H1 (cell line): ENCODE measurements around the gene FBXL12. TPM values are rescaled to one million over a fixed set of nuclear protein-coding genes. Genes with fewer than 3 reads are reported as not detected.

Experiments
- CTCF ChIA-PET: fragments of 300-600 bp; sonication (Branson Sonifier 250); formaldehyde crosslinking; loops from one replicate; lab custom pipeline; 2021; ENCODE audit not compliant: partially characterized antibody; lab: Charles Lee
- POLR2A ChIA-PET: fragments of 300-600 bp; sonication (Branson Sonifier 250); formaldehyde crosslinking; loops from one replicate; lab custom pipeline; 2021; ENCODE audit warnings: inconsistent platforms; ENCODE audit not compliant: partially characterized antibody; lab: Charles Lee
- DNase-seq, 2 experiments: peaks; one replicate each; pipeline versions ENCODE4 v3.0.0 to v3.0.0-alpha.2; 2010 to 2022; ENCODE audit warnings: low spot score in 2 of 2, low read depth in 1 of 2, mixed read lengths in 1 of 2
- FAIRE-seq: peaks from 2 replicates; lab custom pipeline; 2011; peaks lifted over from hg19 to GRCh38; lab: Jason Lieb, UNC
- H2AFZ ChIP-seq: 2 replicates; pipeline ENCODE4 v1.8.1; 2012; ENCODE audit warnings: low read length, inconsistent platforms
- H2AK5ac ChIP-seq: 2 replicates; pipeline ENCODE4 v1.6.1; 2013; ENCODE audit warnings: low read depth, low read length
- H2BK120ac ChIP-seq: replicated peaks from 2 replicates; pipeline ENCODE3; 2013; ENCODE audit warnings: low read depth, low read length, inconsistent platforms
- H2BK12ac ChIP-seq: 2 replicates; pipeline ENCODE4 v1.6.1; 2013; ENCODE audit warnings: low read depth, low read length
- H2BK15ac ChIP-seq: 2 replicates; pipeline ENCODE4 v1.6.1; 2013; ENCODE audit warnings: low read length
- H2BK20ac ChIP-seq: 2 replicates; pipeline ENCODE4 v1.6.1; 2013; ENCODE audit warnings: low read length
- H2BK5ac ChIP-seq: 2 replicates; pipeline ENCODE4 v1.6.1; 2013; ENCODE audit warnings: low read depth, low read length
- H3K14ac ChIP-seq: 2 replicates; pipeline ENCODE4 v1.6.1; 2013; ENCODE audit warnings: inconsistent platforms; ENCODE audit not compliant: insufficient read length
- H3K18ac ChIP-seq: 2 replicates; pipeline ENCODE4 v1.6.1; 2013; ENCODE audit warnings: low read length; ENCODE audit errors: extremely low read depth
- H3K23ac ChIP-seq: 2 replicates; pipeline ENCODE4 v1.6.1; 2013; ENCODE audit warnings: inconsistent platforms; ENCODE audit not compliant: insufficient read length
- H3K23me2 ChIP-seq: 2 replicates; pipeline ENCODE4 v1.6.1; 2013; ENCODE audit warnings: low read depth, low read length
- H3K27ac ChIP-seq: 2 replicates; pipeline ENCODE4 v1.6.1; 2011; ENCODE audit warnings: low read depth, low read length, inconsistent platforms
- H3K27me3 ChIP-seq, 4 experiments: replicated peaks in 1 of 4; 1 replicate in 1 of 4; 2 replicates in 3 of 4; pipeline versions ENCODE4 v1.6.1 to v1.8.1; 2011 to 2013; ENCODE audit warnings: low read length in 3 of 4, mild to moderate bottlenecking in 3 of 4, inconsistent platforms in 2 of 4, mixed read lengths in 2 of 4, moderate library complexity in 1 of 4; ENCODE audit not compliant: control insufficient read depth in 3 of 4, insufficient read depth in 3 of 4; ENCODE audit errors: extremely low read depth in 1 of 4
- H3K36me3 ChIP-seq, 4 experiments: 2 replicates each; pipeline versions ENCODE4 v1.6.1 to v1.8.1; 2011 to 2013; ENCODE audit warnings: mild to moderate bottlenecking in 4 of 4, low read length in 3 of 4, moderate library complexity in 2 of 4, control low read depth in 1 of 4, inconsistent platforms in 1 of 4; ENCODE audit not compliant: insufficient read depth in 4 of 4, control insufficient read depth in 2 of 4
- H3K4ac ChIP-seq: replicated peaks from 2 replicates; pipeline ENCODE3; 2013; ENCODE audit warnings: low read length, low read depth, mixed read lengths, inconsistent platforms; ENCODE audit not compliant: insufficient read length
- H3K4me1 ChIP-seq, 4 experiments: replicated peaks in 1 of 4; 1 replicate in 1 of 4; 2 replicates in 3 of 4; pipeline versions ENCODE4 v1.6.1 to v1.8.1; 2011 to 2013; ENCODE audit warnings: low read length in 3 of 4, inconsistent platforms in 2 of 4, mixed read lengths in 1 of 4; ENCODE audit not compliant: insufficient read depth in 4 of 4, control insufficient read depth in 3 of 4
- H3K4me2 ChIP-seq, 2 experiments: 2 replicates each; pipeline versions ENCODE4 v1.6.1 to v1.8.1; 2011 to 2013; ENCODE audit warnings: low read depth in 2 of 2, low read length in 2 of 2, control low read depth in 1 of 2, inconsistent platforms in 1 of 2, mild to moderate bottlenecking in 1 of 2; ENCODE audit not compliant: insufficient read depth in 1 of 2
- H3K4me3 ChIP-seq, 4 experiments: fragments of 200-600, 300-600 bp in 1 of 4; sonication (generic), shearing (Covaris generic), sonication (Bioruptor Twin) in 1 of 4; 2 replicates each; pipeline versions ENCODE4 v1.5.1 to v1.8.1; 2011 to 2016; ENCODE audit warnings: low read length in 4 of 4, low read depth in 3 of 4, control low read depth in 2 of 4, inconsistent platforms in 2 of 4, mild to moderate bottlenecking in 2 of 4, mixed read lengths in 1 of 4, moderate library complexity in 1 of 4; ENCODE audit not compliant: insufficient read depth in 2 of 4; ENCODE audit errors: extremely low read depth in 1 of 4
- H3K56ac ChIP-seq: replicated peaks from 2 replicates; pipeline ENCODE3; 2013; ENCODE audit warnings: low read depth, mild to moderate bottlenecking, mixed read lengths, low read length, inconsistent platforms; ENCODE audit not compliant: insufficient read length
- H3K79me1 ChIP-seq: 2 replicates; pipeline ENCODE4 v1.6.1; 2013; ENCODE audit warnings: low read depth, low read length, control low read depth
- H3K79me2 ChIP-seq, 2 experiments: 2 replicates each; pipeline versions ENCODE4 v1.6.1 to v1.8.1; 2012 to 2013; ENCODE audit warnings: low read length in 2 of 2, mild to moderate bottlenecking in 2 of 2, inconsistent platforms in 1 of 2; ENCODE audit not compliant: insufficient read depth in 2 of 2, control insufficient read depth in 1 of 2
- H3K9ac ChIP-seq, 4 experiments: replicated peaks in 1 of 4; 1 replicate in 1 of 4; 2 replicates in 3 of 4; pipeline versions ENCODE4 v1.6.1 to v1.8.1; 2011 to 2013; ENCODE audit warnings: low read depth in 3 of 4, low read length in 3 of 4, control low read depth in 2 of 4, mild to moderate bottlenecking in 2 of 4, moderate library complexity in 2 of 4, inconsistent platforms in 1 of 4; ENCODE audit errors: extremely low read depth in 1 of 4
- H3K9me3 ChIP-seq, 2 experiments: 2 replicates each; pipeline versions ENCODE4 v1.6.1 to v1.8.1; 2012 to 2013; ENCODE audit warnings: mild to moderate bottlenecking in 2 of 2, moderate library complexity in 2 of 2, control low read depth in 1 of 2, inconsistent platforms in 1 of 2, low read depth in 1 of 2, low read length in 1 of 2, mixed read lengths in 1 of 2; ENCODE audit not compliant: insufficient read depth in 2 of 2
- H4K20me1 ChIP-seq, 2 experiments: replicated peaks in 1 of 2; 2 replicates each; pipeline versions ENCODE3 to v1.8.1; 2011 to 2013; ENCODE audit warnings: inconsistent platforms in 2 of 2, low read length in 2 of 2, mild to moderate bottlenecking in 1 of 2; ENCODE audit not compliant: insufficient read depth in 2 of 2, control insufficient read depth in 1 of 2
- H4K5ac ChIP-seq: 2 replicates; pipeline ENCODE4 v1.6.1; 2013; ENCODE audit warnings: low read length, low read depth, mixed read lengths, inconsistent platforms; ENCODE audit not compliant: insufficient read length
- H4K8ac ChIP-seq: 2 replicates; pipeline ENCODE4 v1.8.0; 2013; ENCODE audit warnings: mild to moderate bottlenecking, moderate library complexity, low read length, inconsistent platforms; ENCODE audit not compliant: insufficient read depth; ENCODE audit errors: extremely low read depth
- H4K91ac ChIP-seq: replicated peaks from 2 replicates; pipeline ENCODE3; 2013; ENCODE audit warnings: low read length, mixed read lengths, inconsistent platforms; ENCODE audit not compliant: insufficient read length
- CTBP2 ChIP-seq: IDR thresholded peaks from 2 replicates; pipeline ENCODE4 v1.7.0; 2011; ENCODE audit warnings: borderline replicate concordance, mild to moderate bottlenecking, moderate library complexity, mixed read lengths, low read length; ENCODE audit not compliant: insufficient read depth, insufficient read length
- CTCF ChIP-seq, 3 experiments: IDR thresholded peaks; 1 replicate in 2 of 3; 2 replicates in 1 of 3; pipeline versions ENCODE4 v1.5.1 to v1.6.1; 2011; ENCODE audit warnings: low read length in 3 of 3, mild to moderate bottlenecking in 3 of 3, inconsistent platforms in 2 of 3, low read depth in 1 of 3, moderate library complexity in 1 of 3; ENCODE audit not compliant: insufficient read depth in 1 of 3; ENCODE audit errors: control extremely low read depth in 1 of 3
- HDAC6 ChIP-seq: IDR thresholded peaks from one replicate; pipeline ENCODE4 v1.7.1; 2012; ENCODE audit warnings: low read depth, mild to moderate bottlenecking, inconsistent platforms, low read length, moderate library complexity
- NRF1 ChIP-seq: IDR thresholded peaks from 2 replicates; pipeline ENCODE4 v1.6.1; 2011; ENCODE audit warnings: mild to moderate bottlenecking, low read depth, low read length, improper control_type of control experiment
- RAD21 ChIP-seq, 2 experiments: IDR thresholded peaks in 1 of 2; conservative IDR thresholded peaks in 1 of 2; 2 replicates each; pipeline ENCODE4 v1.6.1; 2011; ENCODE audit warnings: low read depth in 2 of 2, low read length in 2 of 2, improper control_type of control experiment in 1 of 2, inconsistent platforms in 1 of 2, mild to moderate bottlenecking in 1 of 2, moderate library complexity in 1 of 2
- SIN3A ChIP-seq, 2 experiments: IDR thresholded peaks in 1 of 2; conservative IDR thresholded peaks in 1 of 2; 2 replicates each; pipeline ENCODE4 v1.6.1; 2011 to 2012; ENCODE audit warnings: low read length in 2 of 2, improper control_type of control experiment in 1 of 2, low read depth in 1 of 2, mild to moderate bottlenecking in 1 of 2
- SP2 ChIP-seq: IDR thresholded peaks from 2 replicates; pipeline ENCODE4 v1.6.1; 2012; ENCODE audit warnings: mild to moderate bottlenecking, low read length, inconsistent platforms
- TCF12 ChIP-seq: IDR thresholded peaks from 2 replicates; pipeline ENCODE4 v1.6.1; 2011; ENCODE audit warnings: low read depth, mild to moderate bottlenecking, low read length
- YY1 ChIP-seq: IDR thresholded peaks from 2 replicates; pipeline ENCODE4 v1.6.1; 2011; ENCODE audit warnings: low read depth, mild to moderate bottlenecking, low read length
- WGBS, 2 experiments: shearing (Covaris generic) in 1 of 2; methylation state at CpG; one replicate each; pipeline versions ENCODE4 v1.1.6 to v1.1.7; 2013 to 2015; ENCODE audit warnings: low lambda C conversion rate in 2 of 2, mixed read lengths in 2 of 2, inconsistent platforms in 1 of 2, low coverage in 1 of 2, missing lambda C conversion rate in 1 of 2; ENCODE audit not compliant: insufficient replicate concordance in 2 of 2, insufficient coverage in 1 of 2, insufficient read length in 1 of 2; ENCODE audit errors: extremely low coverage in 1 of 2, missing lambda C conversion rate in 1 of 2; 5-methylcytosine and 5-hydroxymethylcytosine counted together
- polyA plus RNA-seq, 7 experiments: library from polyadenylated mRNA; depleted of rRNA in 3 of 7; stranded (reverse) in 5 of 7; unstranded in 2 of 7; fragments of >200 nt in 5 of 7; fragments of 200-250 nt in 2 of 7; gene quantifications; 1 replicate in 5 of 7; 2 replicates in 1 of 7; 4 replicates in 1 of 7; pipeline versions ENCODE4 v1.2.1 to v1.2.3, GENCODE V29; 2011 to 2013; ENCODE audit warnings: missing spikeins in 2 of 7, mixed read lengths in 2 of 7
- total RNA-seq: library from RNA; stranded (reverse); fragmentation: NEBNext Ultra II Directional; extraction: Animal tissue kit (Norgen Biotek cat#: 25700); gene quantifications from 2 replicates; pipeline ENCODE4 v1.2.1, GENCODE V29; 2021

Gene FBXL12
- total and polyA plus RNA-seq, 2 of the 8 experiments (the other 6 are each of a cell fraction or from before 2014, with no cell fraction given): 24.6 to 62.3 TPM

GRCh38 chr19:9796113-9796773 is 22.6 kb downstream of the FBXL12 start:
- CTCF ChIA-PET: interaction anchor here (0.5 to 4.8 kb wide), 16 partner anchors 12 to 591 kb away, joined by 3 to 47 read pairs (median 3); no protein-coding TSS in a partner anchor
- Histone ChIP-seq H4K20me1 (no peaks in the 10 kb centered on the region), H3K23me2 (peaks cover 11% of the 10 kb centered on the region; the same call in 1 of the 2 replicates), H3K79me2 (no peaks in the 10 kb centered on the region), H3K36me3 (no peaks in the 10 kb centered on the region), H3K14ac (no peak overlapping the region), H3K27ac (no peak overlapping the region), H2BK5ac (no peak overlapping the region), H2AFZ (no peak overlapping the region), H4K8ac (no peak overlapping the region), H2BK12ac (no peak overlapping the region), H3K23ac (no peak overlapping the region), H3K4ac (no peak overlapping the region), H4K91ac (no peak overlapping the region), H2BK20ac (no peak overlapping the region), H3K4me2 (no peak overlapping the region), H3K18ac (no peak overlapping the region), H3K56ac (no peak overlapping the region), H3K79me1 (0 out of 2 replicates have a peak, but pooled peaks cover 2% of the 10 kb centered on the region), H3K9ac (no peak overlapping the region), H3K4me3 (no peak overlapping the region), H3K4me1 (peaks cover 0 to 2% (median 0%) of the 10 kb centered on the region in 4 experiments; a peak in 2 of 7 replicates), H2BK15ac (no peak overlapping the region), H2AK5ac (no peak overlapping the region), H4K5ac (no peak overlapping the region), H2BK120ac (no peak overlapping the region), H3K27me3 (no peaks in the 10 kb centered on the region), H3K9me3 (no peaks in the 10 kb centered on the region)
- DNase-seq (peak; percentile 68 to 84), FAIRE-seq (peak; percentile 100)
- WGBS, 2 experiments: 51% methylated on average over 6 of the region's 6 CpGs; no CpG with 5 or more reads in 1 of the 2 experiments
- POLR2A ChIA-PET: interaction anchor here (0.7 to 1.1 kb wide), 5 partner anchors 171 to 209 kb away, joined by 3 read pairs; partner anchors contain the start of gene ZNF561
- TF ChIP-seq RAD21 (IDR thresholded peaks at IDR 0.05 in 1 of 2, conservative IDR thresholded peaks at IDR 0.05 in 1 of 2; ENCODE audit: low read depth in 2 of 2, low read length in 2 of 2) (peak; percentile 95 to 96), NRF1 (no peak), TCF12 (no peak), SIN3A (conservative IDR thresholded peaks at IDR 0.05 in 1 of 2, IDR thresholded peaks at IDR 0.05 in 1 of 2; ENCODE audit: low read depth in 1 of 2, low read length in 2 of 2) (peak in 1 of 2 experiments; percentile 91; a peak in 2 of 4 replicates), CTBP2 (no peak), CTCF (IDR thresholded peaks at IDR 0.05; ENCODE audit: control extremely low read depth in 1 of 3, insufficient read depth in 1 of 3, low read depth in 1 of 3, low read length in 3 of 3) (peak; percentile 37 to 94 (median 80)), YY1 (peak; percentile 81), SP2 (no peak), HDAC6 (no peak)
